K562 (cell line): ENCODE measurements around the gene STK4. TPM values are rescaled to one million over a fixed set of nuclear protein-coding genes. Genes with fewer than 3 reads are reported as not detected.

ENCODE experiments used
- CTCF ChIP-seq, 3 experiments: IDR thresholded peaks in 2 of 3; conservative IDR thresholded peaks in 1 of 3; 2 replicates each; pipeline ENCODE4 v1.5.1; 2011 to 2012; ENCODE audit warnings: low read length in 3 of 3, mild to moderate bottlenecking in 3 of 3, control low read depth in 2 of 3, improper control_type of control experiment in 1 of 3, inconsistent platforms in 1 of 3, low read depth in 1 of 3, mixed read lengths in 1 of 3, moderate library complexity in 1 of 3; ENCODE audit not compliant: insufficient read depth in 2 of 3
- DMBX1 ChIP-seq: fragments of 250-450 bp; sonication (Bioruptor Pico); IDR thresholded peaks from 2 replicates; pipeline ENCODE4 v1.8.0; 2022; ENCODE audit warnings: inconsistent platforms, mild to moderate bottlenecking, moderate library complexity, borderline replicate concordance
- MCM7 ChIP-seq, 2 experiments: fragments of 450-650 bp; IDR thresholded peaks; 2 replicates each; pipeline ENCODE4 v1.6.1; 2016 to 2018
- MLX ChIP-seq, 2 experiments: fragments of 450-650 bp in 1 of 2; sonication (generic) in 1 of 2; formaldehyde crosslinking; conservative IDR thresholded peaks; 2 replicates each; pipeline versions ENCODE4 v1.4.0 to v1.8.1; 2020 to 2022; ENCODE audit warnings: mild to moderate bottlenecking in 1 of 2, missing genetic modification reagents in 1 of 2
- MYC ChIP-seq, 2 experiments: fragments of 250-450 bp in 1 of 2; sonication (Bioruptor Pico) in 1 of 2; IDR thresholded peaks; 2 replicates each; pipeline versions ENCODE4 v1.5.1 to v1.6.1; 2012 to 2021; ENCODE audit warnings: low read depth in 2 of 2, borderline replicate concordance in 1 of 2, improper control_type of control experiment in 1 of 2, low read length in 1 of 2, mild to moderate bottlenecking in 1 of 2, moderate library complexity in 1 of 2
- POLR2AphosphoS2 ChIP-seq: IDR thresholded peaks from 2 replicates; pipeline ENCODE4 v1.6.1; 2012; ENCODE audit warnings: low read length, improper control_type of control experiment
- TAF7 ChIP-seq: fragments of 450-650 bp; IDR thresholded peaks from 2 replicates; pipeline ENCODE4 v1.6.1; 2016; ENCODE audit warnings: missing genetic modification characterization, missing compliant biosample characterization
- TCFL5 ChIP-seq: fragments of 250-450 bp; sonication (Bioruptor Pico); conservative IDR thresholded peaks from 2 replicates; pipeline ENCODE4 v1.6.1; 2021; ENCODE audit warnings: mild to moderate bottlenecking, moderate library complexity, matching md5 sums
- ZBTB8A ChIP-seq: fragments of 450-650 bp; IDR thresholded peaks from 2 replicates; pipeline ENCODE4 v1.6.1; 2018; ENCODE audit warnings: mild to moderate bottlenecking, moderate library complexity; ENCODE audit not compliant: partially characterized antibody
- polyA plus RNA-seq, 8 experiments: library from polyadenylated mRNA; depleted of rRNA in 4 of 8; stranded (reverse) in 5 of 8; unstranded in 3 of 8; fragments of >200 nt; fragmentation: Nextera tagmentation in 2 of 8; fragmentation: Illumina TruSeq in 1 of 8; extraction: Ambion mirVana in 2 of 8; extraction: Trizol in 1 of 8; gene quantifications; 2 replicates each; pipeline versions ENCODE4 v1.2.1 to v1.2.3, GENCODE V29; 2011 to 2014; ENCODE audit warnings: inconsistent platforms in 1 of 8, missing spikeins in 1 of 8
- total RNA-seq, 7 experiments: library from RNA; depleted of rRNA in 6 of 7; stranded (reverse); fragments of >200 nt in 6 of 7; fragmentation: Illumina TruSeq in 2 of 7; extraction: Trizol in 2 of 7; gene quantifications; 2 replicates each; pipeline versions ENCODE4 v1.2.1 to v1.2.3, GENCODE V29; 2011 to 2021; ENCODE audit warnings: low replicate concordance in 1 of 7
- TF ChIP-seq, protein P1 (sequence below): fragments of 250-450 bp; sonication (Bioruptor Pico); IDR thresholded peaks from 2 replicates; pipeline ENCODE4 v1.4.0; 2020
- TF ChIP-seq, protein P2 (sequence below), 2 experiments: fragments of 450-650 bp; conservative IDR thresholded peaks; 2 replicates each; pipeline ENCODE4 v1.6.1; 2017; ENCODE audit warnings: mild to moderate bottlenecking in 2 of 2, moderate library complexity in 2 of 2
- TF ChIP-seq, protein P3 (sequence below): fragments of 200-800 bp; sonication (Bioruptor generic); IDR thresholded peaks from 2 replicates; pipeline ENCODE4 v1.6.1; 2017; ENCODE audit warnings: missing genetic modification characterization, missing compliant biosample characterization
- TF ChIP-seq, protein P4 (sequence below): fragments of 450-650 bp; IDR thresholded peaks from 2 replicates; pipeline ENCODE4 v1.6.1; 2016

The STK4 gene
- total and polyA plus RNA-seq, 9 of the 15 experiments (the other 6 are each of a cell fraction or from before 2014, with no cell fraction given): 11.9 to 30.6 (median 22.2) TPM

DNA sequence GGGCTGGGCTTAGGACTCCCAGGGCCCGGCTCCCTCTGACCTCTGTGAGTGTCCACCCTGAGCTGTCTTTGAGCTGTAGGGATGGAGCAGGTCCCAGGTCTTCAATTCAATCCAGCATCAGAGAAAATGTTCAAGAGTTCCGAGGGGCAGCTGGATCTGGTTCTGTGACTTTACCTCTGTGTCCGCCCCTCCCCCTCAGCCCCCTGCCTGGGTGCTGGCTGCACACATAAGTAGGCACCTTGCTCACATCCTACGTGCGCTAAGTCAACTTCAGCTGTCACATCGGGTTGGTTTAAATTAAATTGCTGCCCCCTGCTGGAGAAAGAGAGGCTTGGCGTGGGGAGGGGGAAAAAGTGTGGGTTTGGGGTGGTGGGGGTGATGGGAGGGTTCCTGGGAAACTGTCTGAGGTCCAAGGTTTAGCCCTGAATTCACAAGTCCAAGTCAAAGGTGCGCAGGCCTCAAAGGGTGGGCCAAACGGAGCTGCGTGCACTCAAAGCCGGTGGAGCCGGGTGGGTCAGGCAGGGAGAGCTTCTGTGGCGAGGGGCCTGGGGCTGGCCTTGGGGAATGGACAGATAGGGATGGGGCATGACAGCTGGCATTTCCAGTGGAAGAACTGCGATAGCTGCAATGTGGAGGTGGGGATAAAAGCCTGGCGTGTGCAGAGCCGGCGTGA is 145.6 kb downstream of the STK4 start (continued):
- TF ChIP-seq, protein P1, sequence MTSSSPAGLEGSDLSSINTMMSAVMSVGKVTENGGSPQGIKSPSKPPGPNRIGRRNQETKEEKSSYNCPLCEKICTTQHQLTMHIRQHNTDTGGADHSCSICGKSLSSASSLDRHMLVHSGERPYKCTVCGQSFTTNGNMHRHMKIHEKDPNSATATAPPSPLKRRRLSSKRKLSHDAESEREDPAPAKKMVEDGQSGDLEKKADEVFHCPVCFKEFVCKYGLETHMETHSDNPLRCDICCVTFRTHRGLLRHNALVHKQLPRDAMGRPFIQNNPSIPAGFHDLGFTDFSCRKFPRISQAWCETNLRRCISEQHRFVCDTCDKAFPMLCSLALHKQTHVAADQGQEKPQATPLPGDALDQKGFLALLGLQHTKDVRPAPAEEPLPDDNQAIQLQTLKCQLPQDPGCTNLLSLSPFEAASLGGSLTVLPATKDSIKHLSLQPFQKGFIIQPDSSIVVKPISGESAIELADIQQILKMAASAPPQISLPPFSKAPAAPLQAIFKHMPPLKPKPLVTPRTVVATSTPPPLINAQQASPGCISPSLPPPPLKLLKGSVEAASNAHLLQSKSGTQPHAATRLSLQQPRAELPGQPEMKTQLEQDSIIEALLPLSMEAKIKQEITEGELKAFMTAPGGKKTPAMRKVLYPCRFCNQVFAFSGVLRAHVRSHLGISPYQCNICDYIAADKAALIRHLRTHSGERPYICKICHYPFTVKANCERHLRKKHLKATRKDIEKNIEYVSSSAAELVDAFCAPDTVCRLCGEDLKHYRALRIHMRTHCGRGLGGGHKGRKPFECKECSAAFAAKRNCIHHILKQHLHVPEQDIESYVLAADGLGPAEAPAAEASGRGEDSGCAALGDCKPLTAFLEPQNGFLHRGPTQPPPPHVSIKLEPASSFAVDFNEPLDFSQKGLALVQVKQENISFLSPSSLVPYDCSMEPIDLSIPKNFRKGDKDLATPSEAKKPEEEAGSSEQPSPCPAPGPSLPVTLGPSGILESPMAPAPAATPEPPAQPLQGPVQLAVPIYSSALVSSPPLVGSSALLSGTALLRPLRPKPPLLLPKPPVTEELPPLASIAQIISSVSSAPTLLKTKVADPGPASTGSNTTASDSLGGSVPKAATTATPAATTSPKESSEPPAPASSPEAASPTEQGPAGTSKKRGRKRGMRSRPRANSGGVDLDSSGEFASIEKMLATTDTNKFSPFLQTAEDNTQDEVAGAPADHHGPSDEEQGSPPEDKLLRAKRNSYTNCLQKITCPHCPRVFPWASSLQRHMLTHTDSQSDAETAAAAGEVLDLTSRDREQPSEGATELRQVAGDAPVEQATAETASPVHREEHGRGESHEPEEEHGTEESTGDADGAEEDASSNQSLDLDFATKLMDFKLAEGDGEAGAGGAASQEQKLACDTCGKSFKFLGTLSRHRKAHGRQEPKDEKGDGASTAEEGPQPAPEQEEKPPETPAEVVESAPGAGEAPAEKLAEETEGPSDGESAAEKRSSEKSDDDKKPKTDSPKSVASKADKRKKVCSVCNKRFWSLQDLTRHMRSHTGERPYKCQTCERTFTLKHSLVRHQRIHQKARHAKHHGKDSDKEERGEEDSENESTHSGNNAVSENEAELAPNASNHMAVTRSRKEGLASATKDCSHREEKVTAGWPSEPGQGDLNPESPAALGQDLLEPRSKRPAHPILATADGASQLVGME (CRISPR knock-in tag): no peak
- TF ChIP-seq TAF7 (tag) (no peak), POLR2AphosphoS2 (no peak), MYC (IDR thresholded peaks at IDR 0.05; ENCODE audit: low read depth, low read length) (no peak), MYC (CRISPR knock-in tag; IDR thresholded peaks at IDR 0.05; ENCODE audit: borderline replicate concordance, low read depth) (no peak), CTCF (IDR thresholded peaks at IDR 0.05 in 2 of 3, conservative IDR thresholded peaks at IDR 0.05 in 1 of 3; ENCODE audit: insufficient read depth in 2 of 3, low read depth in 1 of 3, low read length in 3 of 3) (peak; percentile 6 to 53 (median 48); a peak in 5 of 6 replicates), DMBX1 (no peak), ZBTB8A (no peak), MCM7 (IDR thresholded peaks at IDR 0.05) (no peak), MLX (CRISPR knock-in tag; conservative IDR thresholded peaks at IDR 0.05) (no peak), TCFL5 (CRISPR knock-in tag) (no peak)
- TF ChIP-seq, protein P2, sequence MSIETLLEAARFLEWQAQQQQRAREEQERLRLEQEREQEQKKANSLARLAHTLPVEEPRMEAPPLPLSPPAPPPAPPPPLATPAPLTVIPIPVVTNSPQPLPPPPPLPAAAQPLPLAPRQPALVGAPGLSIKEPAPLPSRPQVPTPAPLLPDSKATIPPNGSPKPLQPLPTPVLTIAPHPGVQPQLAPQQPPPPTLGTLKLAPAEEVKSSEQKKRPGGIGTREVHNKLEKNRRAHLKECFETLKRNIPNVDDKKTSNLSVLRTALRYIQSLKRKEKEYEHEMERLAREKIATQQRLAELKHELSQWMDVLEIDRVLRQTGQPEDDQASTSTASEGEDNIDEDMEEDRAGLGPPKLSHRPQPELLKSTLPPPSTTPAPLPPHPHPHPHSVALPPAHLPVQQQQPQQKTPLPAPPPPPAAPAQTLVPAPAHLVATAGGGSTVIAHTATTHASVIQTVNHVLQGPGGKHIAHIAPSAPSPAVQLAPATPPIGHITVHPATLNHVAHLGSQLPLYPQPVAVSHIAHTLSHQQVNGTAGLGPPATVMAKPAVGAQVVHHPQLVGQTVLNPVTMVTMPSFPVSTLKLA (conservative IDR thresholded peaks at IDR 0.05): no peak
- TF ChIP-seq, protein P3, sequence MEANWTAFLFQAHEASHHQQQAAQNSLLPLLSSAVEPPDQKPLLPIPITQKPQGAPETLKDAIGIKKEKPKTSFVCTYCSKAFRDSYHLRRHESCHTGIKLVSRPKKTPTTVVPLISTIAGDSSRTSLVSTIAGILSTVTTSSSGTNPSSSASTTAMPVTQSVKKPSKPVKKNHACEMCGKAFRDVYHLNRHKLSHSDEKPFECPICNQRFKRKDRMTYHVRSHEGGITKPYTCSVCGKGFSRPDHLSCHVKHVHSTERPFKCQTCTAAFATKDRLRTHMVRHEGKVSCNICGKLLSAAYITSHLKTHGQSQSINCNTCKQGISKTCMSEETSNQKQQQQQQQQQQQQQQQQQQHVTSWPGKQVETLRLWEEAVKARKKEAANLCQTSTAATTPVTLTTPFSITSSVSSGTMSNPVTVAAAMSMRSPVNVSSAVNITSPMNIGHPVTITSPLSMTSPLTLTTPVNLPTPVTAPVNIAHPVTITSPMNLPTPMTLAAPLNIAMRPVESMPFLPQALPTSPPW (CRISPR knock-in tag): 0 out of 2 replicates have a peak, but pooled peaks have one; percentile 21
- TF ChIP-seq, protein P4, sequence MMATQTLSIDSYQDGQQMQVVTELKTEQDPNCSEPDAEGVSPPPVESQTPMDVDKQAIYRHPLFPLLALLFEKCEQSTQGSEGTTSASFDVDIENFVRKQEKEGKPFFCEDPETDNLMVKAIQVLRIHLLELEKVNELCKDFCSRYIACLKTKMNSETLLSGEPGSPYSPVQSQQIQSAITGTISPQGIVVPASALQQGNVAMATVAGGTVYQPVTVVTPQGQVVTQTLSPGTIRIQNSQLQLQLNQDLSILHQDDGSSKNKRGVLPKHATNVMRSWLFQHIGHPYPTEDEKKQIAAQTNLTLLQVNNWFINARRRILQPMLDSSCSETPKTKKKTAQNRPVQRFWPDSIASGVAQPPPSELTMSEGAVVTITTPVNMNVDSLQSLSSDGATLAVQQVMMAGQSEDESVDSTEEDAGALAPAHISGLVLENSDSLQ: peak; percentile 18; the same call in 1 of the 2 replicates
